AML-193 (cell line): Measurements from ENCODE around the gene SPATS2L.
"Not testable (repeated sequence)": the region's sequence is repeated elsewhere in the genome, so short reads cannot be mapped to it uniquely, and the experiment has no call there.

Experiments
- DNase-seq, 2 experiments: peaks; one replicate each; lab custom pipeline; 2025; lab: John Stamatoyannopoulos, UW

The SPATS2L gene

DNA sequence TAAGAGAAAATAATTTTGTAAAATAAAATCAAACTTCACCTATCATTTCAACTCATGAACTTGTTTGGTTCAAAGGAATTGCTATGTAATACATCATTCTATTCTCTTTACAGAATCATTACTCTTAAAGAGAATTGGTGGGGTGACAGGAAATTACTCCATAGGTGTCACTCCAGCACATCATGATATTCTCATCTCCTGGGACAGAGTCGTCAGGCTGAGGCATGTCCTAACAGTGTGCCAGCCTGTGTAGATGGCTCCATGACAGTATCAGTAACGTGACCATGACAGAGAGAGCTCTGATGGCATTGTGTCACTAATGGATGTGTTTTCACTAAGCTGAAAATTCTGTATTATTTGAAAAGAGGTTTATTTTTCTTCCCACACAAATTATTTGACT lies 13.9 kb downstream of the SPATS2L start:
- no peak for DNase-seq

- no peak for DNase-seq
Observed at GRCh38 chr2:200320991-200321390, 14.5 kb downstream of the SPATS2L start.

GRCh38 chr2:200321780-200322534 lies 15.5 kb downstream of the SPATS2L start:
- DNase-seq = no peak

DNA sequence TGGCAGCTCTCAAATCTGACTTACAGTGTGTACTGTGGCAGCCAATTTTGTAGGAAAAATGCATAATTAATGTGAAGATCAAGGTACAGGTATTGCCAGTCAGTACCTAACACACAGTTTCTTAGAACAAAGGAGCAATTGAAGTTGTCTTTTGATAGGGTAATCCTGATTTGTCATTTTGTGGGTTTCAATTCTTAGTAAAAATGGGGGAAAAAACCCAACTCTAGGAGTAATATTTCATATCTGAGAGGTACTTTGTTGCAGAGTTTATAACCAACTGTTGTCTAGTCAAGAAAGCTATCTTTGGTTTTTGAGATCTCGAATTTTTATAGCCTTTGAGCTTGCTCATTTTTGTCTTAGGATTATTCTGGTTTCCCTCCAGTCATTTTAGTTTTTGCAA lies 16.1 kb downstream of the SPATS2L start:
- no peak for DNase-seq

DNA sequence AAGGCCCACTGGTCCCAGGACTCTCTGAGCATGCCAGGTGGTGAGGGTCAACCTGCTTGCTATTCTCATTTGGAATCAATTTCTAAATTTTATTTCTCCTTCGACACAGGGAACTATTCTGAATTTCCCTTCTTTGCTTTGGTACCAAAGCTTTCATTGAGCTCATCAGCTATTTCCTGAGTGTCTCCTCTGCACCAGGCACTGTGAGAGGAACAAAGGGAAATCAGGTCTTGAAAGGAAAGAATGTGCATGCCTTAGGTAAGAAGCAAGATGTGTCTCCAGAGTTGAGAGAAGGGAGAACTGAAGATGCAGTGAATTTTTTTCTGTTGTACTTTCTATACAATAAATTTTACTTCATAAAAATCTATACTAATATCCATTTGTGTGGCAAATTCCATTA lies 17.9 kb downstream of the SPATS2L start:
- no peak for DNase-seq

DNA sequence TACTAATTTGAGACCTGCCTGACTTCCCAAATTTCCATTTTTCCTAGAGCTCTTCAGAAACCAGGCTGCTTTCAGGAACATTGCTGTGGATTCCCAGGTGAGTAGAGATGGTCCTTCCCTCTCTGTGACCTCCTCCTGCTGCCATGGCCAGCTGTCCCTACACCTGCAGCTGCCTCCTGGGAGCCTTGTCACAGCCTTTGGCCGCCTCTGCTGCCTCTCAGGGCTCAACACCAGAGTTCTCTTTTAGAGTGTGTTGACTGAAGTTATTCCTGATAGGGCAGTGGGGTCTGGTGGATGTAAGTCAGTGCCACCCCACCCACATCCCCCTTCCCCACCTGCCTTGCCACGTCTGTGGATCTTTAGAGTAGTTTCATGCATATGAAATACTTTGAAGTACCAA lies 22.9 kb downstream of the SPATS2L start:
- no peak for DNase-seq

GRCh38 chr2:200329798-200330197 lies 23.3 kb downstream of the SPATS2L start:
- no peak for DNase-seq

DNA sequence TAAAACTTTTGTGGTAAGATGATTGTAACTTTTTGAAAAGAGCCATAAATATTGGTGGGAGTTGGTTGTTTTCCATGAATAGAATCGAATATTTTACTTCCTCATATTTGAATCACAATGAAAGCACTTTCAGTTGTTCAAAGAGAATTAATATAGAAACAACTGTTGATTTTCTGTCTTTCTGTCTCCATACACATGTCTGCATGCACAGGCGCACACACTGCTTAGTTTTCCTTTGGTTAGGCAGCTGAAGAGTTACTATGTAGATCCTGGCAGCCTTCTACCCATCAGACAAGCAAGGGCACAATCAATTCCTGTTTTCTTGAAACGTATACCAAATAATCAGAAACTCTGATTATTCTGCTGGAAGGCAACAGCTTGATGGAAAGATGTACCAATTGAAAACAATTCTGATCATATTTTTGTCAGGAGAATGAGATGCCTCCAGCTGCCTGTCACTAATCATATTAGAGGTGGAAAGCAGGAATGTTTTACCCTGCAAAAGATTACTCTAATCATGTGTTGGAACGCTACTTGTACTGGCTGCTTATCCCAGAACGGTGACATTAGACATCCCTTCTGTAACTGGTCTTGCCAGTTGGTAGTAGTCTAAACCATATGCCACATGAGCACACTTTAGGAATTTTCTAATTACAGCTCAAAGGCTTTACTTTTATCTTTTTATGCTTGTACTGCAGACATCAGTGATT lies 24.0 kb downstream of the SPATS2L start:
- DNase-seq = no peak

- DNase-seq = no peak
Observed at GRCh38 chr2:200331061-200331400, 24.5 kb downstream of the SPATS2L start.

- no peak for DNase-seq
Observed at GRCh38 chr2:200335657-200336056, 29.2 kb downstream of the SPATS2L start.

DNA sequence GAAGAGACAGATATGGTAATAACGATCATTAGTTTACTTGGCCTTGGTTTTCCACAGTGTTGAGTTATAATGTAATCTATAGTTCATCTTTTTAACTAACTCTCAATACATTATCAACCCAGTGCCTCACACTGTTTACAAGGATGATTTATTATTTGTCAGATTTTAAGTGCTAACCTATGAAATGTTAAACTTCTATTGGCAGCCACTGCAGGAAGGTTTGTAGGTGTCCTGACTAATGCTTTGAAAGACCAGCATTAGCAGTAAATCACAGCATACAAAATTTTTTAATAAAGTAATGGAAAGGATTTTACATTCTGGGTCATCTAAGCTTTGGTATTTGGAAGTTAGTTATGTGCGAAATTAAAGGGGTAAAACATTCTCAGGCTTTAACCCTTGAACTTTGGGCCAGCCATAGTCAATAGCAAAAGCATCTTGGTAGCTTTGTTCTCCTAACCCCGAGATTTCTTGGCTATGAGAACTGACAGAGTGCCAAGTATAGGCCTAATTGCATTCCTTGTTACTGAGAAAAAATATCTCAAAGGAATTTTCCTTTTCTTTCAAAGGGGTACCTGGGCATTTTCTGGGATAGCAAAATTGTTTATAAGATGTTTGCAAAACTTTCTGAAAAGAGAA lies 30.6 kb downstream of the SPATS2L start:
- DNase-seq = no peak

DNA sequence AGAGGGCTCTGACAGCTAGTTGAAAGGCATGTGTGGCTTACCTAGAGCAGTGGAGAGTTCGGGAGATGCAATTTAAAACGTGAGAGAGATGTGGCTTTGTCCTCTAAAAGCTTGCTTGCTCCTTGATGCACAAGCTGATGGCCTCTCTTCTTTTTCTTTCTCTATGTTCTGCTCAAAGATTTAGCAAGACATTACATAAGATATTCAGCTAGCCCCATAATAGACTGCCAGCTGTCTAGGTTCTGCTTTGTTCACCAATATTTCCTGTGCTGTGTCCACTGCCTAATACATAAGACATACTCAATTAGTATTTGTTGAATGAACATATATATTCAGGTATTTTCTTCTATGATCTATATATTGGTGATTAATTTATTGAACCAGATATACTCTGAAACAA lies 31.1 kb downstream of the SPATS2L start:
- no peak for DNase-seq

GRCh38 chr2:200338692-200339091 lies 32.2 kb downstream of the SPATS2L start:
- no peak for DNase-seq

- DNase-seq = no peak
Observed at GRCh38 chr2:200340508-200341224, 34.2 kb downstream of the SPATS2L start.

GRCh38 chr2:200341376-200341775 lies 34.9 kb downstream of the SPATS2L start:
- DNase-seq = no peak

DNA sequence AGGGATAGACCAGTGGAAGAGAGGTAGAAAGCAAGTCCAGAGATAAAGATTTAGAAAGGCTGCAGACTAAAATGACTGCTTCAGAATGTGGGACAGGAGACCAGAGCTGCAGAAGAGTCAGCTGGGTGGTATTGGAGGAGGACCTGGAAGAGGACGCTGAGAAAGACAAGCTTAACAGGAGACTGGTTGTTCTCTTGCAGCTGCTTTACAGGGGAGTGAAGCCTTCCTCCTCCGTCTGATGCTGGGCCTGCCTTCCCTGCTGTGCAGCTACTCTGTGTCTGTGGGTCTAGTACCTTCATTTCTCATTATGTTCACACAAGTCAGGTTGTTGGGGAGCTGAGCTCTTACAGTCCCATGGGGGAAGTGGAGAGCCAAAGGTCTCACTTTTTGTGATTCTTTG lies 35.7 kb downstream of the SPATS2L start:
- DNase-seq = no peak

- DNase-seq = no peak
Observed at GRCh38 chr2:200342654-200343053, 36.2 kb downstream of the SPATS2L start.

DNA sequence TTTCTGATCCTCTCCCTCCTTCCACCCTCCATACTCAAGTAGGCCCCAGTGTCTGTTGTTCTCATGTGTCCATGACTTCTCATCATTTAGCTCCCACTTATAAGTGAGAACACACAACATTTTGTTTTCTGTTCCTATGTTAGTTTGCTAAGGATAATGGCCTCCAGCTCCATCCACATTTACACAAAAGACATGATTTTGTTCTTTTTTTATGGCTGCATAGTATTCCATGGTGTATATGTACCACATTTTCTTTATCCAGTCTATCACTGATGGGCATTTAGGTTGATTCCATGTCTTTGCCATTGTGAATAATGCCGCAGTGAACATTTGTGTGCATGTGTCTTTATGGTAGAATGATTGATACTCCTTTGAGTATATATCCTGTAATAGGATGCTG lies 37.7 kb downstream of the SPATS2L start:
- not testable (repeated sequence) for DNase-seq

GRCh38 chr2:200345975-200346374 lies 39.5 kb downstream of the SPATS2L start:
- no peak for DNase-seq

- DNase-seq = no peak
Observed at GRCh38 chr2:200347301-200347700, 40.8 kb downstream of the SPATS2L start.

DNA sequence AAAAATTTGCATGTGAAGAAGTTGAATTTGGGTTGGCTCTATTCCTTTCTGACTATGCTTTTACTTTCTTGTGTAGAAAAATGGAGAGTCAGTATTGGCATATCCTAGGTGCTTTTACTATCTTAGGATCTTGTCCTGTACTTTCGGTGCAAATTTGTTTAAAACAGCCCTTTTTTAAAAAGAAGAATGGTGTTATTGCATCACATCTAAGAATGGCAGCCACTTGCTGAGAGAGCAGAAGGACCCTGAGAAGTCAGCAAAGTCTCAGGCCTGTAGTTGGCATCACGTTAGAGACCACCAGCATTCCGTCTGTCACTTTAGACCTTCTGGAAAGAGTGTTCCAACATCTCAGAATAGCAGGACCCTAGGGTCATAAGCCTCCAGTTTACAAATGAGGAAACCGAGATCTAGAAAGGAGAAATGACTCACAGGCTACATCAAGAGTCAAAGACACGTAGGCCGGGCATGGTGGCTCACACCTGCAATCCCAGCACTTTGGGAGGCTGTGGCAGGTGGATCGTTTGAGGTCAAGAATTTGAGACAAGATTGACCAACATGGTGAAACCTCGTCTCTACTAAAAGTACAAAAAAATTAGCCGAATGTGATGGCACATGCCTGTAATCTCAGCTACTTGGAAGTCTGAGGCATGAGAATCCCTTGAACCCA lies 42.5 kb downstream of the SPATS2L start:
- DNase-seq = no peak

DNA sequence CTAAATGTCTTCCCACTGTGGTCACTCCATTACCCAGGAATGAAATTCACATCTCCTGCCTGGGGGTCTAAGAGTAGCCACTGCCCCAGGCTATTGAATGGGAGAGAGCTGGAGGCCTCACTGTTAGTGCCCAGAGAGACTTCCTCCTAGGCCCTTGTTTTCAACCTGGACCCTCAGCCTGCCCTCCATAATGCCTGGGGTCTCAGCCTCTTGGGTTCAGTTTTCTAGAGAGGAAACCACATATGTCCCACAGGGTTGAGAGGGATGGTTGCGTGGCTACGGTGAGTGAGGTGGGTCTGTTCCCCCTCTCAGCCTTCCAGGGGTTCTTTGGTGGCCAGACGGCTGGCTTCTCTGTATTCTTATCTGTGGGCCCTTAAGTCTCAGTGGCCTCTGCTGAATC lies 43.4 kb downstream of the SPATS2L start:
- no peak for DNase-seq
